Stimulated activated CD4-positive, alpha-beta T cell treated with anti-CD3 and anti-CD28 coated beads, Interleukin-4, amount 100 ng/mL, for 24 hours (primary cell): Measurements from ENCODE around the gene ATP5MG.
"Not testable (repeated sequence)": the region's sequence is repeated elsewhere in the genome, so short reads cannot be mapped to it uniquely, and the experiment has no call there.

Experiments used
- DNase-seq: peaks from one replicate; pipeline ENCODE4 v3.0.0-alpha.2; 2020

Gene ATP5MG

GRCh38 chr11:118401151-118401879 lies at the start of gene ATP5MG:
Gene ATP5MG (plus strand): TSS chr11:118401606. CDS start chr11:118401666, 60 bp downstream.
- peak; percentile 95 for DNase-seq

DNA sequence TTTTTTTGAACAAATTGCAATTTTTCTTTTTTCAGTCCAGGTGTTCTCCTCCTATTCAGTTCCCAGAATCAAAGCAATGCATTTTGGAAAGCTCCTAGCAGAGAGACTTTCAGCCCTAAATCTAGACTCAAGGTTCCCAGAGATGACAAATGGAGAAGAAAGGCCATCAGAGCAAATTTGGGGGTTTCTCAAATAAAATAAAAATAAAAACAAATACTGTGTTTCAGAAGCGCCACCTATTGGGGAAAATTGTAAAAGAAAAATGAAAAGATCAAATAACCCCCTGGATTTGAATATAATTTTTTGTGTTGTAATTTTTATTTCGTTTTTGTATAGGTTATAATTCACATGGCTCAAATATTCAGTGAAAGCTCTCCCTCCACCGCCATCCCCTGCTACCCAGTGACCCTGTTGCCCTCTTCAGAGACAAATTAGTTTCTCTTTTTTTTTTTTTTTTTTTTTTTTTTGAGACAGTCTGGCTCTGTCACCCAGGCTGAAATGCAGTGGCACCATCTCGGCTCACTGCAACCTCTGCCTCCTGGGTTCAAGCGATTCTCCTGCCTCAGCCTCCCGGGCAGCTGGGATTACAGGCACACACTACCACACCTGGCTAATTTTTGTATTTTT lies 48.2 kb upstream of the ATP5MG start:
- DNase-seq, result no peak

DNA sequence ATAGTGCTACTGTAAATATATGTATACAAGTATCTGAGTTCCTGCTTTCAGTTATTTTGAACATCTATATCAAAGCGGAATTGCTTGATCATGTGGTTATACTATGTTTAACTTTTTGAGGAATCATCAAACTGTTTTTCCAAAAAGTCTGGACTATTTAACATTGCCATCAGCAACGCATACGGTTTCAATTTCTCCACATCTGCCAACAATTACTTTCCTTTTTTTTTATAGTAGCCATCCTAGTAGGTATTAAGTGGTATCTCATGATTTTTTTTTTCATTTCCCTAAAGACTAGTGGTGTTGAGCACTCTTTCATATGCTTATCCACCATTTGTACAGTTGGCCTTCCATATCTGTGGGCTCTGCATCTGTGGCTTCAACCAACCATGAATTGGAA lies 43.3 kb upstream of the ATP5MG start:
- no peak for DNase-seq

DNA sequence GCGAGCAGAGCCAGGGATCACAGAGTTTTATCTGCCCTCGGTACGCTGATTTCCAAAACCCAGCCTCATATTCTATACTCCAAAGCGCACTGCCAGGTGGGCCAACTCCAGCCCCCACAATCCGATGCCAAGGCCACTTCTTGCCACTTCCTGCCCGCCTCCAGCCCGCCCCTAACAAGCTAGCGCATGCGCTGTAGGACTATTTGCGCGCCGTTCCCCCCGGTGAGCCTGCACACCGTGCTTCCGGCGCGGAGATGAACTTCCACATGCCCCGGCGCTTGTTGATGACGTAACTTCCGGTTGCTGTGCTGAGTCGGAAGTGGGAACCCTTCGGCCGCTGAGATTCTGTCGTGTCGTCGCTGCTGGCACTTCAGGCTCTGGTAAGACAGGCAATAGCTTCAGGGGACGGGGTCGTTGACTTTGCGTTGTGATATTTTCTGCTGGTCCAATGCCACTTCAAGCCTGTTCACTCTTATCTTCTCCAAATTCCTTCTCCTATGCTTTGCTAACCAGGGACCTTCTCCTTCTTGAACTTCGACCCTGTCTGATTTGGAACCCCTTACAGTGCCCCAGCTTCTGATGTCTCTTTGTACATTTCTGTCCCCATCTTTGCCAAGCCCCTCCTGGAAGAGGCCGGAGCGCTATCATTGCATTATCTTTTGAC lies 42.0 kb upstream of the ATP5MG start, which contains the start of gene UBE4A:
Gene UBE4A, plus strand, starts transcription at position 306 of the 664 bp plus-strand sequence. CDS start 5,481 bp downstream, outside the sequence.
- peak; percentile 98 for DNase-seq

- DNase-seq, result no peak
Observed at GRCh38 chr11:118364956-118365615, 36.3 kb upstream of the ATP5MG start.

GRCh38 chr11:118366287-118366686 lies 35.1 kb upstream of the ATP5MG start:
- no peak for DNase-seq

DNA sequence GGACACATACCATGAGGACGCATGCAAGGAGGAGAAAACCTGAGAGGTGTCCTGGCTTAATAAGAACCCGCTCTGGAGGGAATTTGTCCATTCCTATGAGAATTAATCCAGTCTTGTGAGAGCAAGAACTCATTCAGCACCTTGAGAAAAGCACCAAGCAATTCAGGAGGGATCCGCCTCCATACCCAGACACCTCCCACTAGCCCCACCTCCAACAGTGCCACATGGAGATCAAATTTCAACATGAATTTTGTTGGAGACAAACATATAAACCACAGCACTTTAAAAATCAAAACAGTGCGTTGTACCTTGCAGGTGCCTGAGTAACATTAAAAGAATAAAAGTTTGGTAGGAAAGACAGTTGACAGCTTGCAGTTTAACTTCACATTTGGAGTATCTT lies 30.6 kb upstream of the ATP5MG start:
- no peak for DNase-seq

- no peak for DNase-seq
Observed at GRCh38 chr11:118373263-118373662, 28.1 kb upstream of the ATP5MG start.

DNA sequence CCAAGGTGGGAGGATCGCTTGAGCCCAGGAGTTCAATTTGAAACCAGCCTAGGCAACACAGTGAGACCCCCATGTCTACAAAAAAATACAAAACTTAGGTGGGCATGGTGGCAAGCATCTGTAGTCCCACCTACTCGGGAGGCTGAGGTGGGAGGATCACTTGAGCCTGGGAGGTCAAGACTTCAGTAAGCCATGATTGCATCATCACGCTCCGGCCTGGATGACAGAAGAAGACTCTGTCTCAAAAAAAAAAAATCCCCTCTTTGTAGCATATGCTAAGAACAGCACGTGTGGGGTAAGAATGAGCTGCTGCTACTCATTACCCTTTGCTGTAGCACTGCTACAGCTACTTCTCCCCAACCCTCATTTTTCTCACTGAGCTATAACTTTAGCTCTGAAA lies 27.5 kb upstream of the ATP5MG start:
- DNase-seq, result no peak

- no peak for DNase-seq
Observed at GRCh38 chr11:118374729-118375128, 26.7 kb upstream of the ATP5MG start.

DNA sequence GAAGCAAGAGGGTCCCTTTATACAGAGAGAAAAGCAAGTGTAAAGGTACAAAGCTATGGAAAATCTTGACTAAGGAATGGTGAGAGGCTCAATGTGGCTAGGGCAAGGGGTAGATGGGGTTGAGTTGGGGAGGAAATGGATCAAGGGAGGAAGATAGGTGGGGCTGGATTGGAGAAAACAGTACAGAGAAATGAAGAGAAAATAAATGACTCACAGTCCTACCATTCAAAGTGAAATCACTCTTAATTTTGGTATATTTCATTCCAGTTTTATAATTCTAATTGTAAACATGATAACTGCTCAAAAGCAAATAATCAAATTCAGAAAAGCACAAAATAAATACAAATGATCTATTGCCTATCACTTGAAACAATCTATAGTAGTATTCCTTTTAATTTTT lies 25.4 kb upstream of the ATP5MG start:
- no peak for DNase-seq

GRCh38 chr11:118379497-118379896 lies 21.9 kb upstream of the ATP5MG start:
- no peak for DNase-seq

DNA sequence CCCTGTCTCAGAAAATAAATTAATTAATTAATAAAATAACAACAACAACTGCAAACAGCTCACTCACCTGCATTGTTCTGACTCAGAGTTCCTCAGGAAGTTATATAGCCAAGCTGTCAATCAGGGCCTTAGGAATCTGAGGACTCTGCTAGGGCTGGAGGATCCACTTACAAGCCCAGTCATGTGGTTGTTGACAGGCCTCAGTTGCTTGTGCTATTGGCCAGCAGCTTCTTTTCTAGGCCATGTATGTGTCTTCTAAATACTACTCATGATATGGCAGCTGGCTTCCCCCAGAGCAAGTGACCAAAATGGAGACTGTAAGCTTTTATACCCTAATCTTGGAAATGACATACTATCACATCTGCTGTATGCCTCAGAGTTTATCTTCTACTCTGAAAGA lies 20.8 kb upstream of the ATP5MG start:
- DNase-seq, result no peak

GRCh38 chr11:118382954-118383353 lies 18.5 kb upstream of the ATP5MG start:
- DNase-seq, result no peak

- no peak for DNase-seq
Observed at GRCh38 chr11:118383657-118384056, 17.7 kb upstream of the ATP5MG start.

DNA sequence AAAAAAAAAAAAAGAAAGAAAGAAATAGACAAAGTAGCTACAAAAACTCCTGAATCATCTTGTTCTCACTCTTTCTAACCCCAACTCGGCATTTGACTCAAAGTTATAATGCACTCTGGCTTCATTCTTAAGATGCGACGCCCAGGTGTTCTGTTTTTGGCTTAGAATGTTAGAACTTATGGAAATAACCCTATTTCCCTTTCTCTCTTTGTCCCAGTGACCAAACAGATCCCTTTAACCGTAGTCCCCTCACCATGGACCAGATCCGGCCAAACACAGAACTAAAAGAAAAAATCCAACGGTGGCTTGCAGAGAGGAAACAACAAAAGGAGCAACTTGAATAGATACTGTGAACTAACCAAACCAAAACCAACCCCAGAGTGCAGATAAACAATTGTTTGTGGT lies 5.3 kb upstream of the ATP5MG start:
- no peak for DNase-seq

- no peak for DNase-seq
Observed at GRCh38 chr11:118397448-118397847, 4.0 kb upstream of the ATP5MG start.

GRCh38 chr11:118398791-118399559 lies 2.4 kb upstream of the ATP5MG start:
- DNase-seq, result peak; percentile 54

- DNase-seq, result no peak
Observed at GRCh38 chr11:118401880-118402590, 629 bp downstream of the ATP5MG start.

GRCh38 chr11:118402594-118402993 lies 1.2 kb downstream of the ATP5MG start:
- not testable (repeated sequence) for DNase-seq

- DNase-seq, result no peak
Observed at GRCh38 chr11:118406599-118407166, 5.3 kb downstream of the ATP5MG start.
